HG03460 (cell line): ENCODE measurements around the gene DHRS7.

Source experiments
- ATAC-seq: cut with Tn5 transposase; IDR thresholded peaks from one replicate; pipeline ENCODE4 v1.9.1; 2021; ENCODE audit not compliant: unreplicated experiment

DHRS7 gene

DNA sequence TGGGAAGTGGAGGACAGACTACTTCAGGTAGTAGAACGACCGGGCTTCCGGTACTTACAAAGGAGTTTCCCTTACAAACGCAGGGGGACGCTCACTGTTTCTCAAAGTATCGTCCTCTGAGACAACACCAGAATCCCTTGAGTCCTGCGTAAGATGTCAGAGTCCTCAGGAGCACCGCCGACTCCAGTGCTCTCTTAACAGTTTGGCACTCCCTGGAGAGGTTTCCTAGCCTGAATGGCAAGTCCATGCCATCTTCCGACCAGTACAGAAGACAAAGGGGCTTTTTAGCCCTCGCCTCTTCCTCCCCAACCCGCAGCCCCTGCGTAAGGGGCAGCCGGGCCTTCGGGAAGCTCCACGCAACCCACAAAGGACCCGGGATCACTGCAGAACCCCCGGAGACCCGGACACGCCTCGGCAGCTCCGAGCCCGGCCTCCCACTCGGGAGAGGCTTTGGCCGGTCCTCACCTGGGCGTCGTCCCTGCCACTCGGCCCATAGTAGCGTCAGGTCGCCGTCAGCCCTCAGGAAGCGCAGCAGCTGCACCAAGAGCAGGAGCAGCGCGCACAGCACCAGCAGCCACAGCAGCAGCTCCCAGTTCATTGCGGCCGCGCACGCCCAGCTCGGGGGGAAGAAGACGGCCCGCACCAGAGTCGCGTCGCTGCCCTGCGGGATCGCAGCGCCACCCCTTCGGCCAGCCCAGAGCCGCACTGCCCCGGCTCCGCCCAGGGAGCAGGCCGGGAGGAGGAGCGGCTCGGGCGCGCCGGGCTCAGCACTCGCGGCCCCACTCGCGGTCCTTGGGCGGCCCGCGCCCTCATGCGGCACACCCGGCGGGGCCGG, at the start of gene DHRS7:
DHRS7 (minus strand) TSS at position 687 of the 835 bp plus-strand sequence; CDS start at position 598, 89 bp downstream.
- ATAC-seq: peak; percentile 84

- ATAC-seq: no peak
Observed at GRCh38 chr14:60214415-60215126, 49.4 kb upstream of the DHRS7 start.

DNA sequence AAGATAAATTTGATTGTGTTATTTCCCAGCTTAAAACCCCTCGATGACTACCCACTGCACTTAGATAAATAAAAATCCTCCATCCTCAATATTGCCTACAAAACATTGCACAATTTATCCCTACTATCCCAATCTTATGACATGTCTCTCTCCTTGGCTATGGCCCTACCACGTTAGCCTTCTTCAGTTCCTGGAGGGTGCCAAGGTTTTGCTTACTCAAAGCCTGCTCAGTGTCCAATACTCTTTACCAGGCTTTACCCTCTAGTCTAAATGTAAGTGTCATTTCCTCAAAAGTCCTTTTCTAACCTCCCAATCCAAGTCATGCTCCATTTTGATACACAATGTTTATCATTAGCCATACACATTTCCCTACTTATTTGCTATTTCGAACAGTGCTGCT, 48.8 kb upstream of the DHRS7 start:
- no peak for ATAC-seq

DNA sequence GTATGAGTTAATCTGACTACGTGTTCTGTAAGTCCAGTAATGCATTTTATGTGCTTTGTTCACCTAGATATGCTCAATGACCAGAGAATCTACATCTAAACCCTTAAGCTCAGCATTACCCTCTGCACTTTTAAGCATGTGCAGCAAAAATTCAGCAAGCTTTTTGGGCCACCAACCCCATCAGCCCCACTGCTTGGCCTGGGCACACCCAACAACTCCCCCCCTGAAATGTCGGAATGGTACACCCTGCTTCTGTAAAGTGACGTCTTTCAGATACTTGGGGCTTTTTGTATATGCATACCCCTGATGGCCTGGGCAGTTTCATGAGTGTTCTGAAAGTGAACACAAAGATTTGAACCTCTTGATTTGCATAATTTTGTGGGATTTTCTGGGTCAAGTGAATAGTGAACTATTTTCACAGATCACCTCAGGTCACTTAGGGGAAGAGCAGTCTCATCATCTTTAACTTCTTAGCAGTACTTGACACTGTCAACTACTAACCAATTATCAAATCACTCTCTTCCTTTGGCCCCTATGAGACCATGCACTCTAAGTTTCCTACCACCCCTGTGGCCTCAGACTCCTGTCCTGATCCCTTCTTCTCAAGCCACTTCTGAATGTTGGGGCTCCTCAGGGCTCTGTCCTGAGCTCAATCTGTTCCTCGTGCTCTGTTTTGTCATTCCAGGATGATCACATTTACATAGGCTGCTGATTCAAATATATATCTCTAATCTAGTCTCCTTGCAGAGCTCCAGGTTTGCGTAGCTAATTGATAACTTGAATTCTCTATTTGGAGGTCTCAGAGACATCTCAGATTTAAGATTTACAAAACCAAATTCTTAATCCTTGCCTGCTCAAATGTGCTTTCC, 47.5 kb upstream of the DHRS7 start:
- peak; percentile 90 for ATAC-seq

- ATAC-seq: no peak
Observed at GRCh38 chr14:60211153-60211552, 46.0 kb upstream of the DHRS7 start.

DNA sequence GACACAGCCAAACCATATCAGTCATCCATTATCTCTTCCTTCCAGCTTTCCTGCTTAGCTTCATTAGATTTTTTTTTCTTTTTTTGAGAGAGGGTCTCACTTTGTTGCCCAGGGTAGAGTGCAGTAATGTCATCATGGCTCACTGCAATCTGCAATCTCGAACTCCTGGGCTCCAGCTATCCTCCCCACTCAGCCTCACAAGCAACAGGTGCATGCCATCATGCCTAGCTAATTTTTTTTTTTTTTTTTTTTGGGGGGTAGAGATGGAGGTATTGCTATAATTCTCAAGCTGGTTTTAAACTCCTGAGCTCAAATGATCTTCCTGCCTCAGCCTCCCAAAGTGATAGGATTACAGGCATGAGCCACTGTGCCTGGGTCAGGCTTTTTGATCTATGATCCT, 45.5 kb upstream of the DHRS7 start:
- ATAC-seq: no peak

DNA sequence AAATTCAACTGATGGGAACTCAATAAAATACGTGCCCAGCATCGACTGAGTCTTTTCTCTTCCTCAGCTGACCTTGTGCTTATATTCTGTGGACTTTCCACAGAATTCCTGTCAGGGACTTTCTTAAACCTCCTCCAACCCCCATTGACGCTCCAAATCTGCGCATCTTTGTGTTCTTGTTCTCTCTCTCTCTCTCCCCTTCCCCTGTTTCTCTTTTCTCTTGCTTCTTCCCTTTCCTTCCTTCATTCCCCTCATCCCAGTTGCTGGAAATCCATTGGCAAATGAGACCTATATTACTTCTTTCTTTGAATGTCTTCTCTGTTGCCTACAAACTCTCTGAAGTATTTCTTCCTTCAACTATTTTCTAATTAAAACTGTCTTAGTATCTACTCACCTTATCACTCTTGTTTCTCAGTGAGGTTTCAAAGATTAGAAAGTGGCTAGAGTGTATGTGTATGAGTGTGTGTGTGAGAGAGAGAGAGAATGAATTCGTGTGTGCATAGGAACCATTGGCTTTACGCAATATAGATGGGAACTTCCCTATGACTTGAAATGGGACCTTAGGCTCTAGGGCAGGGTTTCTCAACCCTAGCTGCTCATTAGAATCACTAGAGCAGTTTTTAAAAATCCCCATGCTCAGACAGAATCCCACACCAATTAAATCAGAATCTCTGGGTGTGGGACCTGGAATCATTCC, 41.8 kb upstream of the DHRS7 start:
- peak; percentile 38 for ATAC-seq

GRCh38 chr14:60206249-60206670, 41.1 kb upstream of the DHRS7 start:
- ATAC-seq: no peak

DNA sequence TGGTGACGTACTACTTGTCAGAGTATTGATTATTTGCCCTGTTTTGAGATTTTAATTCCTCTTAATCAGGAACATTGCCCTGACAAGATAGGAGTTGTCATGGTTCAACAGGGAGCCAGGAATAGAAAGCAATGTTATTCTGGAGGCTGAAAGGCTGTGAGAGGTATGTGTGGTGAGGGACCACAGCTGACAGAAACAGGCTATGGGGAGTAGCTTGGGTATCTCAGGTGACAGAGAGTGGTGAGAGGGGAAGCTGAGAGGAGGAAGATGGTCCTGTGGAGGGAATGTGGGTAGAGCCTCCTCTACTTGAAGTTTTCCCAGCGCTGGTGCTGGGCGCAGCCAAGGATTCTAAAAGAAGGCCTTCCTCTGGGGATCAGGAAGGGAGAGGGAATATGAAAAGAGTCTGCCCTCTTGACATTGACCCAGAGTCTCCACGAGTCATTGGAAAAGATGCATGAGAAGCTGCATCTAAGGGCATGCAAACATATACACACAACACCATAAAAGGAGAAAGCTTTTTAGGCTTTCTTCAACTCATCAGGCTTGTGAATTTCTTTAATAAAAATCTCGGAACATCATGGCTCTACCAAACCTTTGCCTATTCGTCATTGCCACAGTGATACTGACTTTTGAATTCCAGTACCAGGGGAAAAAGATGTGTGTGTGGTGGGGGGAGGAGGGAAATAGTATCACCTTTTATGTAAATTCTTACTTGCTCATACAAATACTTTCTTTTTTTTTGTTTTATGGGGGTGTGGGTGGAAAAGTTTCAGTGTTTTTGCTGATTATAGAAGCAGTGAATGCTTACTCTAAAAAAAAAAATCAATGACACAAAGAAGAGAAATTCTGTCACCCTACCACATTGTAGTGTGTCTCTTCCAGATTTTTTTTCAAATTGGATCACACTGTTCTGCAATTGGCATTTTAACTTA, 39.9 kb upstream of the DHRS7 start:
- ATAC-seq: peak; percentile 61

- ATAC-seq: peak; percentile 75
Observed at GRCh38 chr14:60204104-60204842, 39.1 kb upstream of the DHRS7 start.

DNA sequence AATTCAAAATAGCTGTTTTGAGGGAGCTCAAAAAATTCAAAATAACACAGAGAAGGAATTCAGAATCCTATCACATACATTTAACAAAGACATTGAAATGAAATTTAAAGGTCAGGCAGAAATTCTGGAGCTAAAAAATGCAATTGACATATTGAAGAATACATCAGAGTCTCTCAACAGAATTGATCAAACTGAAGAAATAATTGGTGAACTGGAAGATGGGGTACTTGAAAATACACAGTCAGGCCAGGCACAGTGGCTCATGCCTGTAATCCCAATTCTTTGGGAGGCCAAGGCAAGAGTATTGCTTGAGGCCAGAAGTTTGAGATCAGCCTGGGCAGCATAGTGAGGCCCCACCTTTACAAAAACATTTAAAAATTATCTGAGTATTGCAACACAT, 34.1 kb upstream of the DHRS7 start:
- ATAC-seq: no peak

- no peak for ATAC-seq
Observed at GRCh38 chr14:60197629-60198303, 32.6 kb upstream of the DHRS7 start.

DNA sequence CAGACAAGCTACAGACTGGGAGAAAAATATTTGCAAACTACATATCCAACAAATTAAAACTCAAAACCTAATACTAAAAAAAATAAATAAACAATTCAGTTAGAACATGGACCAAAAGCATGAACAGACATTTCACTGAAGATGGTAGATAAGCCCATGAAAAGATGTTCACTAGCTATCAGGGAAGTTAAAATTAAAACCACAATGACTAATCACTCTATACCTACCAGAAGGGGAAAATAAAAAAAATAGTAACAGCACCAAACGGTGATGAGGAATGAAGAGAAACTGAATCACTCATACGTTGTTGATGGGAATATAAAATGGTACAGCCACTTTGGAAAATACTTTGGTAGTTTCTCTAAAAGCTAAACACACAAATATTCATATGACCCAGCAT, 31.1 kb upstream of the DHRS7 start:
- ATAC-seq: no peak

DNA sequence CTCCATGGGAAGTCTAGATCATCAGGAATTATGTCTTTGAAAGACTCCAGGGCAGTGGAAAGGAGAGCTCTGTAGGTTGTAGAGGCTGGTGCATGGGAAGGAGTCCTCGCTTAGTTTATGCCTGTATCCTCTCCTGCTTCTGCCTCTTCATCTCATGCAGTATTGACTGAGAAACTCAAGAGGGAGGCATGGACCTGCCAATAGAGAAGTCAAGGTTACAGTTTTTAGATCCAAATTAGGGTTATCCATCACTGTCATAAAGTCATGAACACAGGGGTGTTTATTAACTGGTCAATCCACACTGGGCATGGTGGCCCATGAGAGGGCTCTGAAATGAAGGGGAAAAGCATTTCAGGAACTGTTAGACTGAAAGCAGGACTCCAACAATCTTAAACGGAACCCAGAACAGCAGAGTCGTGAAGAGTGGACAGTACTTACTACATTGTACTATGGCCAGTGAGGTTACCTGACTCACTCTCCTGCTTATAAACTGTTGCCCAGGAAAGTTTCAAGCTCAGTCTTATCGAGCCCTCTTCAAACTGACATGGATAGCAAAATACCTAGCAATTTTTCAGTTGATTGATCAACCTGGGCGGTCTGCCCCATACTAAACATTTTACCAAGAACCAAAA, 30.1 kb upstream of the DHRS7 start:
- peak; percentile 81 for ATAC-seq

DNA sequence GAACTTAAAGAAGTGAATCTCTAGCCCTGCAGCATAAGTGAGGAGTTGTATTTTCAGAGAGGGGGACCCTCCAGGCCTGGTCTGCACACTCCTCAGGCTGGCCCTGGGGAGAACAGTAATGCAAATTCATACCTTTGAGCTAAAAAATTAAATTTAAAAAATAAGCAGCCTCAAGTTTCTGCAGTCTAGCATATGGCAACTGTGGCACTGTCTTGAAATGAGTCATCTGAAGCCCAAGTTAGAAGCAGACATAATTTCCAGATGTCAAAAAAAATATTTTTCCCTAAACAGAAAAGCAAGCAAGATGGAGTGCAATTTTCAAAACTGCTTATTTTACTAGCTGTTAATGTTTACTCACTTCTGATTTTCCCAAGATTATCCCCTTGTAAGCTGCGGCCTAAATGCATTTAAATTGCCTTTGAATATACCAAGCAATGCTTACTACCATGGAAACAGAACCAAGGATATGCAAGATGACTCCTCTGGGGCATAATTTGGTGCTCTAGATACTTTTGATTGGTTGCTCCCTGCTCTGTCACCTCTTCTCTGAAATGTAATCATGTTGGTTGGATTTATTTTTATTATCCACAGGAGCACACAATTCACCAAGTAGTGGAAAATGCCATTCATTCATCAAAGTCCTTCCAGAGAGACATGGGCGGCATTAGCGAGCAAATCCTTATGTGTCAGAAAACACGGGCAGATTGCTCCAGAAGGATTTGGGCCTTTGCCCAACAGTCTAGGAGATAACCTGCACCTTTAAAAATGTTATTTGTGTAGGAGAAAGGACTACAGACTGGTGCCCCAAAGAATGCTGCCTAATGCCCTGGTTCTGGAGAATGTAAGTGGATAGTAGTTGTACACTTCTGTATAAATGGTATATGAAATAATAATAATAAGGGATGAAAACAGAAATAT, 25.0 kb upstream of the DHRS7 start:
- peak; percentile 61 for ATAC-seq

- ATAC-seq: no peak
Observed at GRCh38 chr14:60188696-60189095, 23.5 kb upstream of the DHRS7 start.

DNA sequence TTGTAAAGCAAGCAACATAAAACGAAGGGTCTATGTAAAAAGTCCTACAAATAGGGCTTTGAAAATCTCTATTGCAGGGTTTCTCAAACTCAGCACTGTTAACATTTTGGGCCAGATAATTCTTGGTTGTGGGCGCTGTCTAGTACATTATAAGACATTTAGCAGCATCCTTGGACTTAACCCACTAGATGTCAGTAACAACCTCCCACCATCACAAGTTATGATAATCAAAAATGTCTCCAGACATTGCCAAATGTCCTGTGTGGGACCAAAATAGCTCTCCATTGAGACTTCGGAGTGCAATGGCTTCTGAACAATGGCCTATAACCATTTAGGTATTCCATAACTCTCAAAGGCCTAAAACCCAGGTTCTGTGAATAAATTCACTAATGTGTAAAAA, 22.9 kb upstream of the DHRS7 start:
- ATAC-seq: no peak
